HG03175 (cell line): Measurements from ENCODE around the gene FZD2.
"Not testable (repeated sequence)": the region's sequence is repeated elsewhere in the genome, so short reads cannot be mapped to it uniquely, and the experiment has no call there.

Experiments used
- ATAC-seq: cut with Tn5 transposase; IDR thresholded peaks from one replicate; pipeline ENCODE4 v1.9.1; 2021; ENCODE audit warnings: mild to moderate bottlenecking, moderate library complexity; ENCODE audit not compliant: unreplicated experiment

The FZD2 gene

DNA sequence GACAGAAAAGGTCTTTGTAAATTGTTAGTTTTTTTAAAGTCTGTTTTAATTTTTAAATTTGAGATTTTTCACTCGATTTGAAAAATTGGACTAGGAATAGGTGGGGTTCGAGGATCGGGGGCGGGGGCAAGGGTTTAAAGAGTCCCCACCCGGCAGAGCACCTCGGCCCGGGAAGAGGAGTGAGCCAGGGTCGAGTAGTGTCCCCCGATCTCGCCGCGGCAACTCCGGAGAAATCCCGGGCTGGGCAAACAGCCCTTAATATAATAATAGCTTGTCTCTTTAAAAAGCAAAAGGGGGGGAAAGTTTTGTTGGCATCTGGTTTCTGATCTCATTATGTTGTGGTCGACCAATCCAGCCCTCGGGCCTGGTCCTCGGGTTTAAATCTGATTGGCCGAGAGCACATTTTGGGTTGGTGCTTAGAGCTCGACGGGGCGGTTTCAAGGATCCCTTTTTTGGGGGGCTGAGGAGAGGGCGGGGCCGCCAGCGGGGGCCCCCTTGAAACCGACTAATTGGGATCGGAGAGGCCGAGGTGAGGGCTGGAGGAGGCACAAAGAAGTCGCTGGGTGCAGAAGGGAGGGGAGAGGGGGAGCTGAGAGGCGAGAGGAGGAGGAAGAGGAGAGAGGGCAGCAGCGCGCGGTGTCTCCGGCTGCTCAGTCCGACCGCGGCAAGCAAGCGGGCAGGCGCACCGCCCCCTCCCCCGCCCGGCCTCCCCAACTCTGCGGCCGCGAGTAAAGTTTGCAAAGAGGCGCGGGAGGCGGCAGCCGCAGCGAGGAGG is at the start of gene FZD2:
Gene FZD2 (plus strand): TSS at position 653 of the 775 bp plus-strand sequence. CDS start 205 bp downstream, outside the sequence.
- ATAC-seq, result no peak

DNA sequence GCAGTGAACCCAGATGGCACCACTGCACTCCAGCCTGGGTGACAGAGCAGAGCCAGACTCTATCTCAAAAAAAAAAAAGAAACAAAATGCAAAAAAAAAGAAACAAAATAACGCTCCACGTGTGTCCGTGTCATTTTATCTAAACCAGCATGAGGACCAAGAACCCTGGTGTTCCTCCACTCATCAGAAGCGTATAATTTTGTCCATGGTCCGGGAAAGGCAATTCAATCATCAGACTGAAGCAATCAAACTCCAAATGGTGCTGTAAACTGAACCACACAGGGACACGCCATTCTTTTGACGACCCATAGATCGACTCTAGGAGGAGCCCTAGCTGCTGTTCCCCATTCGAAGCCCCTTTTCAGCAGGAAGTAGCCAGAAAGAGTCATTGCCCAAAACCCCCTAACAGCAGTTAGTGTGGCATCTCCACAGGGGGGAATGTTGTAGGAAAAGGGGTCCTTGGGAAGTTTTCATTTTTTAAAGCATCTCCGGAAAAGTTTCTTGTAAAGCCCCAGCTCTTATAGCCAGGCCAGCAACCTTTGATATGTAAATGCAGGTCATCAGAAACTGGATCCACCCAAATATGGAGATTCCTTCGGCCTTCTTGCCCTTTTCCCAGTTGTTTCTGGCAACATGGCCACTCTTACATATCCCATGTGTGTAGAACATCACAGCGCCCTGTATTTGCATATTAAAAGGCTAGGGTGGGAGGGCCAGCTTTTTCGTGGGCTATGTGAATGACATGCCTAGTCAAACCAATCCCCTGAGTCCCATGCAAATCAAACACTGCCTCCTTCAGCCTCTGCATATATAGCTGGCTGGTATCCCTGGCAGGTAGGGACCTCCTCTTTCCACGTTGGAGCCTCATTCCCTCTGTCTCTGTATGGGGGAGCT is 45.8 kb upstream of the FZD2 start:
- not testable (repeated sequence) for ATAC-seq

GRCh38 chr17:44518032-44518431 is 39.3 kb upstream of the FZD2 start:
- no peak for ATAC-seq

DNA sequence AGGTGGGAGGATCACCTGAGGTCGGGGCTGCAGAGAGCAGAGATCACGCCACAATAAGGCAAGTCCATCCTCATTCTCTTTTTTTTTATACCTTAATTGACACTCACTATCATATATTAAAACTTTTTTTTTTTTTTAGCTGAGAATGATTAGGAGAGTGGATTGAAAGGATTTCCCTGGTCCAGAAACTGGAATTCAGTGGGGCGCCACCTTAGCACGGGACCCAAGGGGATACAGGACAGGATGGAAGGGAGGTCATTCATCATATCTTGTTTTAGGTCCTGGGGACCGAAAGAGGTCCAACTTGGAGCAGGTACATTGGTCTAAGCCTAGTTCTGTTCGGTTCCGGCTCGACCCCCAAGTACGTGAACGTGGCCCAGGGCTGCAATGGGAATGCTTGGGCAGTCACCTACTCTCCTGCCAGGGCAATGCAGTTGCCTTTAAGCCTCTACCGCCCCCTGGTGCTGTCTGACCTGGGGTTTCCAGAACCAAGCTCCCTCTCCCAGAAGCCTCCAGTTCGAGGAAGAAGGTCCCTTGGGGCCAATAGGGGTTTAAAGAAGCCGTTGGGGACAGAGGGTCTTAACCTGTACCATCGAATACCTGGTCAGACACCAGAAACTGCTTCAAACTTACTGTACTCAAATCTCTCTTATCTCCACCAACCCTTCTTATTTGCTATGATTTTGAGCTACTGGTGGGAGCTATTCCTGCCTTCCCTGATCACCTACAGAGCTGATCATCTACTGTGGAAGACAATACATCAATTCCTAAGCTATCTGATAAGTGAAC is 34.2 kb upstream of the FZD2 start:
- no peak for ATAC-seq

GRCh38 chr17:44523672-44523972 is 33.7 kb upstream of the FZD2 start:
- ATAC-seq, result no peak

DNA sequence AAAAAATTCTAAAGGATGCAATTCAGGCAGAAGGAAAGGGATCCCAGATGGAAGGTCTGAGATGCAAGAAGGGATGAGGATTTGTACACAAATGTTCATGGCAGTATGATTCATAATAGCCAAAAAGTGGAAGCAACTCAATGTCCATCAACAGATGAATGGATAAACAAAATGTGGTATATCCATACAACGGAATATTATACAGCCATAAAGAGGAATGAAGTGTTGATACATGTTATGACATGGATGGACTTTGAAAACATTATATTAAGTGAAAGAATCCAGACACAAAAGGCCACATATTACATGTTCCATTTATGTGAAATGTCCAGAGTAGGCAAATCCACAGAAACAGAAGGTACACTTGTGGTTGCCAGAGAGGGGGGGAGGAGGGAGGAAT is 30.2 kb upstream of the FZD2 start:
- ATAC-seq, result no peak

DNA sequence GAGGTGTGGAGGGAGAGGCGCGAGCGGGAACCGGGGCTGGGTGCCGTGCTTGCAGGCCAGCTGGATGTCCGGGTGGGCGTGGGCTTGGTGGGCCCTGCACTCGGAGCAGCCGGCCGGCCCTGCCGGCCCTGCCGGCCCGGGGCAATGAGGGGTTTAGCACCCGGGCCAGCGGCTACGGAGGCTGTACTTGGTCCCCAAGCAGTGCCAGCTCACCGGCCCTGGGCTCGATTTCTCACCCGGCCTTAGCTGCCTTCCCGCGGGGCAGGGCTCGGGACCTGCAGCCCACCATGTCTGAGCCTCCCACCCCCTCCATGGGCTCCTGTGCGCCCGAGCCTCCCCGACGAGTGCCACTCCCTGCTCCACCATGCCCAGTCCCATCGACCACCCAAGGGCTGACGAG is 29.3 kb upstream of the FZD2 start:
- ATAC-seq, result no peak

- no peak for ATAC-seq
These were observed 27.4 kb upstream of the FZD2 start for GRCh38 chr17:44529864-44530263.

DNA sequence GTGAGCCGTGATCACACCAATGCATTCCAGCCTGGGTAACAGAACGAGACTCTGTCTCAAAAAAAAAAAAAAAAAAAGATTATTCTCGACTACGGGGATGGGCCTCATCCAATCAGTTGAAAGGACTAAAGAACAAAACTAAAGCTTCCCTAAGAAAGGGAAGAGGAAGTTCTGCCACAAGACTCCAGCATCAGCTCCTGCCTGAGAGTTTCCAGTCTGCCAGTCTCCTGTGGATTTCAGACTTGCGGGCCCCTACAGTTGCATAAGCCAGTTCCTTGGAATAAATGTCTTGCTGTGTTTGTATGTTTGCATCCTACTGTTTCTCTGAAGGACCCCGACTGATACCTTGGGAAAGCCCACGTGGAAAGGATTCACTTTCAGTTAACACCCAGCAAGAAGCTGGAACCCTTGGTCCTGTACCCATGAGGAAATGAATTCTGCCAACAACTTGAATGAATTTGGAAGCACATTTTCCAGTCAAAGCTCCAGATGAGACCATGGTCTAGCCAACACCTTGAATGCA is 26.3 kb upstream of the FZD2 start:
- ATAC-seq, result no peak

GRCh38 chr17:44533533-44534246 is 23.6 kb upstream of the FZD2 start:
- ATAC-seq, result no peak

- no peak for ATAC-seq
These were observed 21.0 kb upstream of the FZD2 start for GRCh38 chr17:44536090-44536953.

GRCh38 chr17:44537922-44538321 is 19.4 kb upstream of the FZD2 start:
- not testable (repeated sequence) for ATAC-seq

DNA sequence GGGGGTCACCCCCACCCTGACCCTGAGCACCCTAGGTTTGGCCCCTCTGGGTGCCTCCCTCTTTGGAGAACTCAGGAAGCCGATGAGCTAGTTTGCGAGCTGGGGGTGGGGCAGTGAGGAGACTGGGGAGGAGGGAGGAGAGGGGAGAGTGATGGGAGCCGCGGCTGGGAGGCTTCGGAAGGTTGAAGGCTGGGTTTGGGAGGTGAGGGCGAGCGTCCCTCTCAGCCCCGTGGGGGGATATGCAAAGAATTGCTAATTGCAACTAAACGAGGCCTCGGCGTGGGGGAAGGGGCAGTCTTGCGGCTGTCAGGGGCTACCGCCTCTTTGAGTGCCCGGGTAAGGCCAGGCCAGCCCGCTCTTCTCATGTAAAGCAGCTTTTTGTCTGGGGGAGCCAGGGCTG is 17.6 kb upstream of the FZD2 start:
- ATAC-seq, result no peak

DNA sequence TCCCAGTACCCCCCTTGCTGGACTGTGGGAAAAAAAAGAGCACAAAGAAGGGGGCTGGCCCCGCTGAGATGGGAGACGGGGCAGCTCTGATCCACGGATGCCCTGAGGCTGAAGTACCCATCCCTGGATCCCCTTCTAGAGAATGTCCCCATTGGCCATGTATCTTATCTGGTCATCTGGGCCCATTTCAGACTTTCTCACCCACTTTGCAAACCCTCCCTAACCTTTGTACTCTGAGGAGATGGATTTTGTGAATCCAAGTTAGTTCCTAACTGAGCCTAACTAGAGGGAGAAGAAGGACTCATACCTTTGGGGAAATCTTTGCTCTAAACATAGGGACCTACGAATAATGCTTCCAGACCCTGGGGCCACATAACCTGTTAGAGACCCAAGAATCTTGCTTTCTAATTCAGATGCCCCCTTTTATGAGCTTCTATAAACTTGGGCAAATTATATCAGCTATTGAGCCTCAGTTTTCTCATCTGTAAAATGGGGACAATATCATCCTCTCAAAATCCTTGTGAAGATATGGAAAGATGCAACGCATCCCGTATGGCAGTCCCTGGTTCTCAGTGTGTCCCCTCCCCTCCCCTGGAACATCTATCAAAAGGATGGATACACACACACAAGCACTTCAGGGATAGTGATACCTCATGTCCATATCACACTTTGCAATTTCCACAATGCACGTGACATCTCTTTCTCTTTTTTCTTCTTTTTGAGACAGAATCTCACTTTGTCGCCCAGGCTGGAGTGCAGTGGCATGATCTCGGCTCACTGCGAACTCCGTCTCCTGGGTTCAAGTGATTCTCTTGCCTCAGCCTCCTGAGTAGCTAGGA is 16.8 kb upstream of the FZD2 start:
- no peak for ATAC-seq

GRCh38 chr17:44541884-44542581 is 15.3 kb upstream of the FZD2 start:
- ATAC-seq, result no peak

DNA sequence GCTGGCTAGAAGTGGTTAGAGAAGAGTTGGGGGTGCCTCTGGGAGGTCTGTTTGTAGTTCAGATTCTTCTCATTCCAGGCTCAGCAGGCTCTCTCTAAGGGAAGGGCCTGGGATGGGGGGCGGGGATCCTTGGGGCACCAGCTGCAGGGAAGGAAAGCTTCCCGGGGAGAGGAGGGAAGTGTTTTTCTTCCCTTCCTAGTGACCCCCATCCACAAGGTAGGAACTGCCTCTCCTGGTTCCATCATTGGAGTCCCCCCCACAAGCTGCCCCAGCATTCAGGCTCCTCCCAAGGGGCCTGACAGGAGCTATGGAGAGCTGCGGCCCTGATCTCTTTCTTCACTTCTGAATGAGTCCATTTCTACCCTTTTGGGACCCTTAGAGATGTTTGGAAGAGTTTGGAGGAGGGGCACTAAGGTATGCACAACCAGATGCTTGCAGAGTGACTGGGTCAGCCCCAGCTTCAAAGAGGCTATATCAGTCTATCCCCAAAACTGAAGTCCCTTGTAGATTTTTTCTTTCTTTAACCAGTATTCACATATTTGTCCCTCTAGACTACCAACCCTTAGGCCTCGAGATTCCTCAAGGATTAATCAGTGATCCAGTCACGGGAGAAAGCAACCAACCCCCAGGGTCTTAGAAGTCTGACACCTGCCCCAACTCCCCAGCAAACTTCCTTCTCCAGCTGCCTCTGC is 13.9 kb upstream of the FZD2 start:
- ATAC-seq, result no peak

DNA sequence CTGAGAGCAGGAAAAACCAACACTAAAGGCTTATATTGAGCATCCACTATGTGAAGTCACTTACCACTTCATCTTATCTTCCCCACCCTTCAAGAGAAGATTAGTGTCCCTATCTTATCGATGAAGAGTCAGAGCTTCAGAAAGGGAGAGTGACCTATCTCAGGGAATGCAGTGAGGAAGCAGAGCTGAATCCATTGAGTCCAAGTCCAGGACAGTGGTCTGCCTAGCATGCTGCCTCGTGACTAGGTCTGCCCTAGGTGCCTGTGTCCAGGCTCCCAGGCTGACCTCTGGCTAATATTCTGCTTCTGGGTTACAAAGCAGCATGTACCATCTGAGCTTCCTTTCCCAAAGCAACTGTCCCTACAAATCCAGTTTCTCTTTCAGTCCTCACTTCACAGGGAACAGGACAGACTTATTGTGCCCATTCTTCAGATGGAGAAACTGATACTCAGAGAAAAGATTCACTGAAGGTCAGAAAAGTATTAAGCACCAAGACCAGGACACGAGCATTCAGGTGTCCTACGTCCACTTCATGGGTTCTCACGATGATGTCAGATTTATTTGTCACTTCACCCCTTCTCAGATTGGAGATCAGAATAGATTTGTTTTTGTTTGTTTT is 13.3 kb upstream of the FZD2 start:
- ATAC-seq, result no peak
